Stimulated activated CD4-positive, alpha-beta T cell treated with anti-CD3 and anti-CD28 coated beads, Interleukin-4, amount 100 ng/mL, for 48 hours (primary cell): ENCODE results near the gene ALPK1.
"Not testable (repeated sequence)": the region's sequence is repeated elsewhere in the genome, so short reads cannot be mapped to it uniquely, and the experiment has no call there.

Source experiments
- DNase-seq, 2 donors: peaks; one replicate each; pipeline ENCODE4 v3.0.0-alpha.2; 2020; ENCODE audit warnings: low read depth in 2 of 2

Gene ALPK1

DNA sequence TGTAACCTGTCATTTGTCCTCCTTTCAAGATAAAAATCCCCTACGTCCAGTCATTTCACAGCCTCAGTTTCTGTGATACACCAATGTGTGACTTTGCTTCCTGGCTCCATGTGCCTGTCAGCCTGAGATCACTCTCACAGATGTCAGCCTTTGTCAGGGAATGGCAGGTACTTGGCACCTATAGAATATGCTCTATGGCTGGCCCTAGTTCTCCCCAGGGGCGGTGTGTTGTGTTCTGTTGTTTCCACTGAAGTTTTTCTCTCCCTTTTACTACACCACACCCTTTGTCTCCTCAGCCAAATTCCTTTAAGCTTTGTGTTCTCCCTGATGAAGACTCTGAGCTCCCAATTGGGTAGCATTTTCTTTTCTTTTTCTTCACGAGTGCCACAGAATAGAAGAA is 81.7 kb downstream of the ALPK1 start:
- DNase-seq: no peak

DNA sequence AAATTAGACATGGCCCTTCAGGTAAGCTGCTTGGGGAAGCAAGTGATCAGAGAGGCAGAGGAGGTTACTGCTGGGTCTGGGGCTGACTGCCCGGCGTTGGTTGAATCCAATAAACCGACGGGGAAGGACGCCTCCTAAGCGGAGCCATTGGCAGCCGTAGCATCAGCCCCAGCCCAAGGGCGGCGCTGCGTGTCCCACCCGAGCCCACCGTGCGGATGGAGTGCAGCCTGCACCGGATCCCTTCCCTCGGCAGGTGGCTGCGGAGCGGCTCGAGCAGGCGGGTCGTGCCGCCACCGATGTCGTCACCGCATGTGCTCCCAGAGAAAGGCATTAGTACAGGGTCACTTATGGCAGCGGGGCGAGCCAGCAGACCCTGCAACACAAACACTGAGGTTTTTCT is 82.1 kb downstream of the ALPK1 start:
- DNase-seq: no peak

DNA sequence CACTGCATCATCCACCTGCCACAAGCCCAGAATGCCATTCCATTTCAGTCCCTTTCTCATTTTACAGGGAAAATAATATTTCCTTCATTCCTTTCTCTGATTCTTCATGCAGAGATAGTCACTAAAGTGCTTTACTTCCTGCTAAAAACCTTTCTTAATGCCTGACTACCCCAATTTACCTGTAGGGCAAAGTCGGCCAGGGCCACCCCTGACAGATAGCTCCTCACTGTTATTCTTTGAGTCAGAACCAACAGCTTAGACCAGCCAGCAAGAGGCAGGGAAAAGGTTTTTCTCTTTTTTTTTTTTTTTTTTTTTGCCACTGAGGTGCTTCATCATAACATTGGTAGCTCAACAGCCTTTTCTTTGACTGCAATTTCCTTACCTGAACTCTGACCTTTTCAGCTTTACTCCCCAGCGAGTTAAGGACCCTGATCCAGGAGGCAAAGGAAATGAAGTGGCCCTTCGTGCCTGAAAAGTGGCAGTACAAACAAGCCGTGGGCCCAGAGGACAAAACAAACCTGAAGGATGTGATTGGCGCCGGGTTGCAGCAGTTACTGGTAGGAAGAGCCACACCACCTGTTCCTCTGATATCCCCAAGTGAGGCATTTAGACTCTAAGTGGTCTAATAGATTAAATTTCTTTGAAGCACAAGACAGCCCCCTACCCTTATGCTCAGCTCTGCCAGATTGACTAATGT is 85.0 kb downstream of the ALPK1 start:
- no peak for DNase-seq

GRCh38 chr4:112386071-112386470 is 88.9 kb downstream of the ALPK1 start:
- no peak for DNase-seq

DNA sequence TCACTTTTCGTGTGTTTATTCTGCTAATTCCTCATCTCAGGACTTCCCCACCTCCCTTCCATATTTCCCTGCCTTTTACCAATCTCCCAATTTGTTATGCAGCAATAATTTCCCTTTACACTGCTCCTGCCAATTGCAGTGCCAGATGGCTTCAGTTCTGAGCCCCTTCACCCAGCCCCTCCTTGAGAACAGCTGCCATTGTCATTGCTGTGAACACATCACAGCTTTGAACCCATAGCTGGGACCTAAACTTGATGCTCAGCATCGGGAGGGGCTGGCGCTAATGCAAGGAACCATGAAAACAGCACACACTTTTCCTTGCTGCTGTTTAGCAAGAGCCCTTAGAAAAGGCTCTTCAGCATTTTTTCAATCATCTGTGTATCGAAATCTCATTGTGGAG is 104.9 kb downstream of the ALPK1 start:
- no peak for DNase-seq

- no peak for DNase-seq
Observed at GRCh38 chr4:112403101-112403945, 106.2 kb downstream of the ALPK1 start.

- no peak for DNase-seq
Observed at GRCh38 chr4:112410364-112410763, 113.2 kb downstream of the ALPK1 start.

DNA sequence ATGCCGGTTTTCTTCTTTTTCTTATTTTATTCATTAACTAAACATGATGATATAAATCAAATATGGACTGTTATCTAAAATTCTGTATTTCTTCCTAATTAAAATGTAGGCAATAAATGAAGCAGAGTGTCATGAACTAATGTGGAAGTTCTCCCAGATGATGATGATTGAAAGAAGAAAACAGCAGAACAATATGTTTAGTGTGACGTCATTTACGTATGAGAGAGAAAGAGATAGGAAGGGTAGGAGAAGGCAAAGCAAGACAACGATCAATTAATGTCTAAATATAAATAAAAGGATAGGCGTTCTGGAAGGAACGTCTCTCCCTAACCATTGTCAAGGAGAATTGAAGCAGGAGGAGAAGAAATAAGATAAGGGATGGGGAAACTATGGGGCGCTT is 113.6 kb downstream of the ALPK1 start:
- no peak for DNase-seq

DNA sequence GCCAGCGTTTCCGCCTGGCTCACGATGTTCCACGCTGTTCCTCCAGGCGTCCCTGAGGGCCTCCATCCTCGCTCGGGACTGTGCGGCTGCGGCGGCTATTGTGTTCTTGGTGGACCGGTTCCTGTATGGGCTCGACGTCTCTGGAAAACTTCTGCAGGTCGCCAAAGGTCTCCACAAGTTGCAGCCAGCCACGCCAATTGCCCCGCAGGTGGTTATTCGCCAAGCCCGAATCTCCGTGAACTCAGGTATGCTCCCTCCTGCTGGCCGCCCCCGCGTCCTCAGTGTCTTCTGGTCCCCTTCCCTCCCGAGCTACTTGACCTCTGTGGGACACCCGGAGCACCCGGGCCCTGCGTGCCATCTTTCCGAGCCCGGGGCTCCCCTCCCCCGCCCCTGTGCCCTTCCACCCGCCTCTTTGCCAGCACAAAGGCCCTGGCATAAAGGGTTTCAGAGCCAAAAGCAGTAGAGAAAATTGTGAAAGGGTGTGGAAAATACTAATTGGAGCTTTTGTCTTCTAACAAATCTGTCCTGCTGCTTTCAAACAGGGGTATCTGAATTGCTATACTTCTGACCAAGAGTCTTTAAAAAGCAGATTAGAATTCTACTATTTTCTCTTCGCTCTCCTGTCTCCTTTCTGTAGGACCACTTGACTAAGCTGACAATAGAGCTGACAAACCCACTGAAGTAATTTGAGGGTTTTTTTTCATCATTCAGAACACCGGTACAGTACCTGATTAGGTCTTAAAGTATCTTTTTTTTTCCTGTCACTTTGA is 114.8 kb downstream of the ALPK1 start:
- no peak for DNase-seq

DNA sequence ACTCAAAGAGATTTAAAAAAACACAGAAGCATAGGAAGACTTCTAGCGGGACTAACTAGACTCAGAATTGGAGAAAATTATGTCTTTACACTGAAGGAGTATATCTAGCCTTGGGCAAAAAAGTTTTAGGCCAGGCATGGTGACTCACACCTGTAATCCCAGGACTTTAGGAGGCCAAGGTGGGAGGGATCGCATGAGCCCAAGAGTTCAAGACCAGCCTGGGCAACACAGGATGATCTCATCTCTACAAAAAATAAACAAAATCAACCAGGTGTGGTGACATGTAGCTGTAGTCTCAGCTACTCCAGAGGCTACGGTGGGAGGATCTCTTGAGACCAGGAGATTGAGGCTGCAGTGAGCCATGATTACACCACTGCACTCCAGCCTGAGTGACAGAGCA is 119.3 kb downstream of the ALPK1 start:
- DNase-seq: no peak

DNA sequence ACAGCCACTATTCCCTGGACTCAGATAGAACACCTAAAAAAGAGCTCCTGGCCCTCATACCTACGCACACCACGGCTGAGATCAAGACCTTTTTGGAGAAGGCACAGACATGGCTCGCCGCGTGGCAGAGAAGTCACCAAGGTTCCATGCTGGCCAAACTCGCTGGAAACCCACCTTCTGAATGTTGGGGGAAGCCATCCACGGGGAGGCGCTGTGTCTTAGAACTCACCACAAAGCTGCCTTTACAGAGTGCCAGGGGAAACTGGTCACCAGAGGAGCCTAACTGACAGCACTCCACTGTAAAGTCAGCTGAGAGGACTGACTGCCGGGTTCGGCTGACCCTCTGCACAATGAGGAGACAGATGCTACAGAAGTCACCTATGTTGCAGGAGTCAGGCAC is 120.9 kb downstream of the ALPK1 start:
- DNase-seq: no peak

DNA sequence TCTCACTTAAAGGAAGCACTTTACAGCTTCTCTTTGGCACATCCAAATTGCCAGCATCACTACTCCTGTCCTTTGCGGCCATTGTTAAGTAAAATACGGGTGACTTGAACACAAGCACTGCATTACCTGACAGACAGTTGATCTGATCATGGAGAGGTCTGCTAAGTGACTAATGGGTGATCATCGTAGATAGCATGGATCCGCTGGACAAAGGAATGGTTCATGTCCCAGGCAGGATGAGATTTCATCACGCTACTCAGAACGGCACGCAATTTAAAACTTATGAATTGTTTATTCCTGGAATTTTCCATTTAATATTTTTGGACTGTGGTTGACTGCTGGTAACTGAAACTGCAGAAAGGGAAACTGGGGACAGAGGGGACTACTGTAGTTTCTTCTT is 124.7 kb downstream of the ALPK1 start:
- no peak for DNase-seq

GRCh38 chr4:112422644-112423043 is 125.5 kb downstream of the ALPK1 start:
- DNase-seq: no peak

- DNase-seq: no peak
Observed at GRCh38 chr4:112423591-112423990, 126.4 kb downstream of the ALPK1 start.

- DNase-seq: no peak
Observed at GRCh38 chr4:112425823-112426222, 128.7 kb downstream of the ALPK1 start.

GRCh38 chr4:112426416-112426815 is 129.2 kb downstream of the ALPK1 start:
- no peak for DNase-seq

DNA sequence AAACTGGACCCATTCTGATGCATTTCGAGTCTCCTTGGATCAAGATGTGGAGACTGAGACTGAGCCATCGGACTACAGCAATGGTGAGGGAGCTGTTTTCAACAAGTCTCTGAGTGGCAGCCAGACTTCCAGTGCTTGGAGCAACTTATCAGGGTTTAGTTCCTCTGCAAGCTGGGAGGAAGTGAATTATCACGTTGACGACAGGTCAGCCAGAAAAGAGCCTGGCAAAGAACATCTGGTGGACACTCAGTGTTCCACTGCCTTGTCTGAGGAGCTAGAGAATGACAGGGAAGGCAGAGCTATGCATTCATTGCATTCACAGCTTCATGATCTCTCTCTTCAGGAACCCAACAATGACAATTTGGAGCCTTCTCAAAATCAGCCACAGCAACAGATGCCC is 134.0 kb downstream of the ALPK1 start:
- DNase-seq: no peak

DNA sequence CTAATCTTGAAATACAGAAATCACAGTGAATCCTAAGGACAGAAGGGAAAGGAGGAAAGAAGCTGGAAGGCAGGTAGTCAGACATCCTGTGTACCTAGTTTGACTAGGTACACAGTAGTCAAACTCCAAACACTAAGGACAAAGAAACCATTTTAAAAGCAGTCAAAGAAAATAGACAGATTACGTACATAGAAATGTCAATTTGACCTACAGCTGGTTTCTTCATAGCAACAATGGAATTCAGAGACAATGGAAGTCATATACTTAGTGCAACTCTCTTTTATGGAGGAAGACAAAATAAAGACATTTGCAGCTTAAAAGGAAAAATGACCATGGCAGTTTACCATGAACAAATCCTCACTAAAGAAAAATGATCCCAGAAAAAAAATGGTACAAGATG is 139.8 kb downstream of the ALPK1 start:
- no peak for DNase-seq

DNA sequence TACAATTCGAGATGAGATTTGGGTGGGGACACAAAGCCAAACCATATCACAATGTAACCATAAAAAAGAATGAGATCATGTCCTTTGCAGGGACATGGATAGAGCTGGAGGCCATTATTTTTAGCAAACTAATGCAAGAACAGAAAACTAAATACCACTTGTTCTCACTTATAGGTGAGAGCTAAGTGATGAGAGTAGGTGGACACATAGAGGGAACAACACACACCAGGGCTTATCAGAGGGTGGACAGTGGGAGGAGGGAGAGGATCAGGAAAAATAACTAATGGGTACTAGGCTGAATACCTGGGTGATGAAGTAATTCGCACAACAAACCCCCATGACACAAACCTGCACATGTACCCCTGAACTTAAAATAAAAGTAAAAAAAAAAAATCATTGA is 145.1 kb downstream of the ALPK1 start:
- DNase-seq: not testable (repeated sequence)

DNA sequence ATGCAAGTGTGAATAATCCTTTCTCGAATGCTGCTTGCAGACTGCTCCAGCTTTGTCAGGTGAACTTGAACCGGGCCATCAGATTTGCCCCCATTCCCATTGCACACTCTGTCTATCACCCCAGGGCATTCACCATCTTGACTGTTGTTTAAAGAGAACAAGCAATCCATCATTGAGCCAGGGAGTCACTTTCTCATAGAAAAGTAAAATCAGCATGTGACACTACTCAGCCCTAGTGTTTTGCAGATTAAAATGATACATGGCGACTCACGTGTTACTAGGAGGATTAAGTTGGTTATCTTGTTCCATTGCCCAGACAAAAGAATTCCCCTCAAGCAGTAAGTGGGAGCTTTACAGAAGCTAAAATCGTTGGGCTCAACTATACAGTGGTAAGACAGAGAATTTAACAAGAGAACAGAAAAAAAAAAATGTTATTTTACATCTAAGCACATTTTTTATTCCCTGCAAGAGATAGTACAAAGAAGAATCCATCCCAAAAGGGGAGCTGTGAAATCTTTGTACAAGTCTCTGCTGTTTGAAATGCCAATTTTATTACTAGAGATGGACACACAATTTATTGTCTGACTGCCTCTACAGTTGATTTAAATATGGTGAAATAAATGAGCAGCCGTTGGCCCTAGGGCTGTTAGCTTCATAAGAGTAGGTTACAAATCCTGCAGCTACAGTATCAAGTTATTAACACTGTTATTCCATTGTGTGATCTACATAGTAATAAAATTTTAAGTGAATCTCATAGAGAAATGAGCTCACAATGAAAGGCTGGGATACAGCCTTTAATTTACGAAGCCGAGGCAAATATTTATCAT is 151.3 kb downstream of the ALPK1 start:
- no peak for DNase-seq

DNA sequence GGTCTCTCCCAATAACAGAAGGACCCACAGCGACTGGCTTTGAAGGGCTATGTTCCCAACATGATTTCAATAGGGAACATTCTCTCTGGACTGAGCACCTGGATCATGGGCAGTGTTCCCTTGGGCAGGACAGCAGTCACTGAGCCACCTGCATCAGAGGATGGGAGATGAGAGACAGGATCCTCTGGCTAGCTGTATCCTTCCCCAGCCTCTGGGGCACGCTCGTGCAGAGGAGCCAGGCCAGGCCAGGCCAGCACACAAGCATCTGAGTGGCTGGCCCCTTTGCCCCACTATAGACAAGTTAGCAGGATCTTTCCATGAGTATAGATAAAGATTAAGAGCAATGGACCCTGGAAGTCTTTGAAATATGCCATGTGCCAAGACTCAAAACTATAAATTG is 152.5 kb downstream of the ALPK1 start:
- DNase-seq: no peak

GRCh38 chr4:112451104-112451503 is 153.9 kb downstream of the ALPK1 start:
- no peak for DNase-seq
